Activated effector memory CD4-positive, alpha-beta T cell treated with anti-CD3 and anti-CD28 coated beads, Interleukin-2, amount 50 U/mL, for 16 hours (primary cell): ENCODE measurements around the gene ATG9A.

ENCODE experiments used
- DNase-seq: peaks from one replicate; pipeline ENCODE4 v3.0.0-alpha.2; 2020

The ATG9A gene

GRCh38 chr2:219219784-219220532 is 9.5 kb downstream of the ATG9A start:
- DNase-seq: no peak

- DNase-seq: peak; percentile 96
These were observed 10.4 kb downstream of the ATG9A start, which contains the start of gene ABCB6 for GRCh38 chr2:219218732-219219701. TSS of gene ABCB6 (minus strand) at chr2:219218958. CDS start at chr2:219218673, 285 bp downstream.

GRCh38 chr2:219218217-219218731 is 11.2 kb downstream of the ATG9A start:
- no peak for DNase-seq

- no peak for DNase-seq
These were observed 12.9 kb downstream of the ATG9A start for GRCh38 chr2:219216535-219216915.

GRCh38 chr2:219215871-219216534 is 13.4 kb downstream of the ATG9A start:
- DNase-seq: no peak

DNA sequence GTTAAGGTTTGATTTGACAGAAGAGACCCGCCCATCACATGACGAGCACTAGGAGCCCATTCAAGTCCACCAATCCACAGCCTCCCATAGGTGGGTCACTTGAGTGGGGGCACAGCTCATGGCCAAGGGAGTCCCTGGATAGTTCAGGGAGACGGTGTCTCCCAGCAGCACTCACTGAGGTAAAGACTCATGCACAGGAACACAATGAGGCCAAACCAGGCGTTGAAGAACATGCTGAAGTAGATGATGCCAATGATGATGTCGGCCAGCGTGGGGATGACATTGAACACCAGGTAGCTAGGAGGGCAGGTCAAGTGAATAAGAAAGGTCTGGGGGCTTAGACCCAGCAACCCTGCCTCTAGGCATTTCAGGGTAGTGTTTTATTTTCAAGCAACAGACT is 14.7 kb downstream of the ATG9A start:
- no peak for DNase-seq

GRCh38 chr2:219214141-219214540 is 15.3 kb downstream of the ATG9A start:
- DNase-seq: no peak

GRCh38 chr2:219213486-219214071 is 15.9 kb downstream of the ATG9A start:
- no peak for DNase-seq

DNA sequence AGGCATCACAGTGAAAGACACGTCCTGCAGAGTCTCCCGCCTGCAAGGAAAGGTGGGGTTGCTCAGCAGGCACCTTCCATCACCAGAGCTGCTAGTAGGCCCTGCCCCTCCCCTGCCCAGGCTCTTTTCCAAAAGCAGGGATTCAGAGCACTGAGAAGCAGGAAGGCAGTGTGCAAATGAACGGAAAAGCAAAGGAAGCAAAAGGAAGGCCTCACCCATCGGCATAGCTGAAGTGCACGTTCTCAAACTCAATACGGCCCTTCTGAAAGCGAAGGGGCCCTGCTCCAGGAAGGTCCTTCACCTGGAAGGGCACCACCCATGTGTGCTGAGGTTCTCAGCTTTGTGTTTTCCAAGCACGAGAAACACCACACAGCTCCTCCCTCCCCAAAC is 16.4 kb downstream of the ATG9A start:
- no peak for DNase-seq

DNA sequence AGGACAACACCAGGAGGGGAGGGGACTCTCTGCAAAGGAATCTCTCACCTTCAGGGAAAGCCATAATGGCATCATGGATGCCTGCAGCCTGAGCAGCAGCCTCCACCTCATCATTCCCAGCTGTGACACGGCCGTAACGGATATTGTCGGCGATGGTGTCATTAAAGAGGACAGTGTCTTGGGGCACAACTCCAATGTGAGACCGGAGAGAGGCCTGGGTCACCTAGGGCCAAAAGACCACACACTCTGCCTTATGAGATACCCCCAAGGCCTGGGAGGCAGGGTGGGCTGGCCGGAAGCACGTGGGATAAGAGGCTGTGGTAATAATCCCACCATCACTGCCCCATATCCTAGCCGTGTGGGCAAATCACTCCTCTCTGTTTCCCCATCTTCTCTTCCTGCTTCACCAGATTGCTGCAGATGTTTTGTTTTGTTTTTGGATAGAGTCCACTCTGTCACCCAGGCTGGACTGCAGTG is 18.5 kb downstream of the ATG9A start:
- DNase-seq: no peak

GRCh38 chr2:219210196-219210885 is 19.1 kb downstream of the ATG9A start:
- no peak for DNase-seq

- no peak for DNase-seq
These were observed 19.9 kb downstream of the ATG9A start for GRCh38 chr2:219209236-219210195.

- no peak for DNase-seq
These were observed 21.3 kb downstream of the ATG9A start for GRCh38 chr2:219207884-219208740.

DNA sequence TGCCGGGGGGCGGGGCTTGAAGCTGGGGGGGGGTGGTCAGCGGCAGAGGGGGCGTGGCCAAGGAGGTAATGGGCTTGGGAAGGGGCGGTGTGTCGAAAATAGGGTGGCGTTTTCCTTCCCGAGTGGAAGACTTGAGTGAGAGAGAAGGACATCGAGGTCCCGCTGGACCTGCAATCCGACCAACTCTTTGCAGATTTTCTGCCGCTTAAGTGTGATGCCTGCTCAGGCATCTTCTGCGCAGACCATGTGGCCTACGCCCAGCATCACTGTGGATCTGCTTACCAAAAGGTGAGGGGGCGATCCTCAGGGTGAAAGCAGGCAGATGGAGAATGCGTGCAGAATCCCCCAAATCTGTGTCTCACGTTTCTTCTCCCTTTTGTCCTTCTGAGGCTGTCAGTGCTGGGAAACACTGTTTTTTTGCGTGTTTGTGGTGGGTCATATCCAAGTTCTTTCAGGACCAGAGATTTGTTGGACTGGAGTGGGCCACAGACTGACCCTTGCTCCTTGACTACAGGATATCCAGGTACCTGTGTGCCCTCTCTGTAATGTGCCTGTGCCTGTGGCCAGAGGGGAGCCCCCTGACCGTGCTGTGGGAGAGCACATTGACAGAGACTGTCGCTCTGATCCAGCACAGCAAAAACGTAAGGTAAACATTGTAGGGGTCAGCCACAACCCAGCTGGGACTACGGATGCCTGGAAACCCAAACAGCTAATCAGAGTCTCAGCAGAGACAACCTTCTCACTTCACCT is 22.1 kb downstream of the ATG9A start:
- DNase-seq: no peak

DNA sequence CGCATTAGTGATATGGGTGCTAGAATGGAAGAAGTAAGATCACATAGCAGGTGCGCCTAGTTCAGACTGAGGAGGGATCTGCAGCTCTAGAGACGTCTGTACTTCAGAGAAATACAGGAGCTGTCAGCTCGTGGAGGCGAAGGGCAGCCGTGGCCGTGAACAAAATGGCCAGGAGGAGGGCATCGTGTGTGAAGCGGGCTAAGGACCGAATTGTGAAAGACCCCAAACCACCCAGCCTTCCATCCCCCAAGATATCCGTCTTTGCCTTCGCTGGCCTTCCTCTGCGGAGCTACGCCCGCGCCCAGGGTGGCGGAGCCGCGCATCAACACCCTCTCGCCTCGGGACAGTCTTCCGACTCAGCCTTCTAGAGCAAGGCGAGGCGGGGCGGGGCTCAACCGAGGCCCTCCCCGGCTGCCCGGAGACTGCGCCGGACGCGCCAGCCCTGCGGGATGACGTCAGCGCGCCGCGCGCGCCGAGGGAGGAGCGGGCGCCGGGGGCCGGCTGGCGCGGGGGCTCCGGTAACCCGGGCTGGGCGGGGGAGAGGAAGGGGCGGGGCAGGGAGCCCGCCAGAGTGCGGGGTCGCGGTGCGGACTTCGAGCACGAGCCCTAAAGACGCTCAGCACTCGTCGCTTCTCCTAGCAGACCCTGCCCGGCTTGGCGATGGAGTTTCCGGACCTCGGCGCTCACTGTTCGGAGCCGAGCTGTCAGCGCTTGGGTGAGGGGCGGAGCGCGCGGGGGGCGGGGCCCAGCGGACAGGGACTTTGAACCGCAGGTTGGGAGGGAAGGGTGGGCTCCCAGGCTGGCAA is 22.9 kb downstream of the ATG9A start, which contains the start of gene ZFAND2B:
Gene ZFAND2B (plus strand): TSS at position 455 of the 806 bp plus-strand sequence. CDS start 206 bp downstream, at position 661.
- peak; percentile 98 for DNase-seq

- DNase-seq: no peak
These were observed 23.5 kb downstream of the ATG9A start for GRCh38 chr2:219205981-219206327.

DNA sequence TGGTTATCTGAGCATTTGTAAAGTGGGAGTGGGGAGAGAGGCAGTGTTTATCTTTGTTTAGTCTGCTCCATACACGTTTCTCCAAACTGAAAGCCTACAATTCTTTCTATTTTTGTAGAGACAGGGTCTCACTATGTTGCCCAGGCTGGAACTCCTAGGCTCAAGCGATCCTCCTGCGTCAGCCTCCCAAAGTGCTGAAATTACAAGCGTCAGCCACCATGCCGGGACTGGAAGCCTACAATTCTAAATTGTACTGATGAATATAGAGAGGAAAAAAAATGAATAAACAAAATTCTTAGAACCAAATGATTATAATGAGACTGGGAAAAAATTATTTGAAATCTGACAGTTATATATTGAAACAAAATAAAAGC is 24.3 kb downstream of the ATG9A start:
- no peak for DNase-seq
